Measurements from ENCODE around the gene CDK6. TPM values are rescaled to one million over a fixed set of nuclear protein-coding genes. Genes with fewer than 3 reads are reported as not detected.

Gene CDK6
- total RNA-seq, 1 experiment from 2014 or later: 41.4 TPM

- H4K20me1 ChIP-seq (ENCODE audit: insufficient read depth): no peaks in the 10 kb centered on the region
- no peaks in the 10 kb centered on the region for H3K36me3 ChIP-seq (ENCODE audit: control insufficient read depth in 1 of 2, insufficient read depth in 2 of 2, low read length in 2 of 2)
- ChIA-PET CTCF (interaction anchor here (1.4 kb wide), 1 partner anchor 133 kb away, joined by 4 read pairs; no protein-coding TSS in a partner anchor), RAD21 (ENCODE audit: low non-redundant PET in 1 of 2, low total read pairs in 2 of 2, uncharacterized antibody in 2 of 2, unreplicated experiment in 2 of 2) (no interaction called here), POLR2A (no interaction called here)
- no peaks in the 10 kb centered on the region for H3K27me3 ChIP-seq (ENCODE audit: insufficient read depth, low read length)
- intact Hi-C loops (cut with micrococcal nuclease): no loop called here
- DNase-seq (ENCODE audit: low read depth, low spot score) (no peak), ATAC-seq (no peak)
- peaks cover 31% of the 10 kb centered on the region for H3K79me2 ChIP-seq (ENCODE audit: insufficient read depth, low read length)
- no peaks in the 10 kb centered on the region; a peak in 1 of 4 replicates for H3K9me3 ChIP-seq (ENCODE audit: control insufficient read depth in 1 of 2, insufficient read depth in 1 of 2, low read depth in 1 of 2, low read length in 2 of 2)
- BruUV-seq (replicated peaks): no TSS peak
- no peaks in the 10 kb centered on the region for H3K9me2 ChIP-seq (ENCODE audit: insufficient read depth)
- no peak overlapping the region for H2AFZ ChIP-seq (ENCODE audit: low read depth, low read length, poor library complexity, severe bottlenecking)
- no peak overlapping the region for H3K4me3 ChIP-seq (replicated peaks in 1 of 2; ENCODE audit: low read depth in 1 of 2, low read length in 2 of 2)
- TF ChIP-seq ATF3 (IDR thresholded peaks at IDR 0.05) (no peak), EZH2phosphoT487 (IDR thresholded peaks at IDR 0.05; ENCODE audit: borderline replicate concordance) (no peak), TCF7L2 (IDR thresholded peaks at IDR 0.05; ENCODE audit: borderline replicate concordance, extremely low read depth, insufficient read depth, insufficient read length) (no peak), ZBTB33 (IDR thresholded peaks at IDR 0.05; ENCODE audit: extremely low read depth, insufficient replicate concordance, low read length) (no peak), SP1 (IDR thresholded peaks at IDR 0.05; ENCODE audit: low read depth) (no peak), MAX (IDR thresholded peaks at IDR 0.05) (no peak), EGR1 (IDR thresholded peaks at IDR 0.05; ENCODE audit: low read depth) (no peak), POLR2AphosphoS5 (IDR thresholded peaks at IDR 0.05; ENCODE audit: low read depth, low read length) (no peak), ELF1 (IDR thresholded peaks at IDR 0.05; ENCODE audit: borderline replicate concordance, low read depth) (no peak), YY1 (IDR thresholded peaks at IDR 0.05; ENCODE audit: extremely low read depth, insufficient replicate concordance, low read depth, low read length) (no peak), CTCF (IDR thresholded peaks at IDR 0.05 in 2 of 3, conservative IDR thresholded peaks at IDR 0.05 in 1 of 3; ENCODE audit: borderline replicate concordance in 1 of 3, insufficient read depth in 1 of 3, low read depth in 2 of 3, low read length in 2 of 3) (no peak), REST (IDR thresholded peaks at IDR 0.05; ENCODE audit: low read depth) (no peak), JUND (IDR thresholded peaks at IDR 0.05) (no peak)
- no peak overlapping the region for H3K4me2 ChIP-seq (ENCODE audit: low read length)
- H3K27ac ChIP-seq (ENCODE audit: low read depth, low read length): no peak overlapping the region
- no peak overlapping the region for H3K9ac ChIP-seq (ENCODE audit: low read length)
- H3K4me1 ChIP-seq (ENCODE audit: control insufficient read depth in 1 of 2, insufficient read depth in 2 of 2, low read length in 2 of 2): peaks cover 33 to 57% of the 10 kb centered on the region in 2 experiments
These were observed 136.3 kb downstream of the CDK6 start for GRCh38 chr7:92699966-92700514.

All from HCT116 (cell line).